ENCODE measurements around the gene PCBP4.
A peak's percentile ranks its signal among the peaks of the same experiment; 100 is the strongest.
"Not testable (repeated sequence)": the region's sequence is repeated elsewhere in the genome, so short reads cannot be mapped to it uniquely, and the experiment has no call there.

PCBP4 gene

GRCh38 chr3:51994530-51994929 lies 27.3 kb upstream of the PCBP4 start:
- TF ChIP-seq CTCF (conservative IDR thresholded peaks at IDR 0.05; ENCODE audit: low read depth, low read length) = no peak
- DNase-seq (ENCODE audit: low read depth) = no peak
- peak overlapping the region; percentile 97 for H3K4me3 ChIP-seq (ENCODE audit: low read depth, low read length)

DNA sequence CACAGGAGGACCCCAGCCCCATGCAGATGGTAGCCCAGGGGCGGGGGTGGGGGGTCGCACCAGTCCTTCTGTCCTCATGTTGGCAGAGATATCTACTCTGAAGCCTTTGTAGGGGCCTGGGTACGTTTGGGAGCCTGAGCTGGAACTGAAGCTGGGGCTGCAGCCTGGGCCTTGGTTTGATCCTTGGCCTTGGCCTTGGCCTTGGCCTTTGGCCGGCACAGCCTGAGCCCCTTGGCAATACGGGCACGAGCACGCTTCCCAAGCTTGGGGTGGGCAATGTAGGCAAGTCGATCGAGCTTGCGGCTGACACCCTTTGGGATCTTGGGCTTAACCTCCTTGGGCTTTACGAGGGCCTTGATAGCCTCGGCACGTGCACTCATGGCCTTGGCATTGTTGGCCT lies 26.4 kb upstream of the PCBP4 start:
- not testable (repeated sequence) for DNase-seq (ENCODE audit: low read depth); H3K4me3 ChIP-seq (ENCODE audit: low read depth, low read length)

DNA sequence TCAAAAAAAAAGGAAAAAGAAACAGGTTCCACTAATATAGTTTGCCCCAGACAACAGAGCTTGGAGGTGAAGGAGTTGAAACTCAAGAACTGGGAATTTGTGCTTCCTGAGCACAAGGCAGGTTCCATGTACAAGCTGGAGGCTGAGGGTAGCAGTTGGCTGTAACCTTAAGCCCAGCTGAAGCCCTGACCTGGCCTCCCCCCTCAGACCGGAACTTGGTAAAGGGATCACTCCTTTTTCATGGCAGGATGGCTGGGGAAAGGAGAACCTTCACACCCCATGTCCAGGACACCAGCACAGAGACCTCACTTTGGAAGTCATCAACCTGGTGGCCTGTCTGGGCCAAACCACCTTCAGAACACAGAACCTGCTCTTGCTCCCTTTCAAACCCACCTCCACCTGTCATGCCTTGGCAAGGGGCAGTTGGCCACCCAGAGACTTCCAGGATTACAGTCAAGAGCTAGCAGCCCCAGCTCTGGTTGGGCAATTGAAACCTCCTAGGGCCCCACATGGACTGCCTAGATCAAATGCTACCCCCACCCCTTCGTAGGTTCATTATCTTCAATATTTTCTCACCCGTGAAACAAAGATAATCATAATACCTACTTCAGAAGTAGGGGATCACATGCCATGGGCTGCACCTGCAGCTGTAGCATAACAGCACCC lies 24.9 kb upstream of the PCBP4 start:
- no peak for TF ChIP-seq CTCF (conservative IDR thresholded peaks at IDR 0.05; ENCODE audit: low read depth, low read length)
- DNase-seq (ENCODE audit: low read depth) = no peak
- H3K4me3 ChIP-seq (ENCODE audit: low read depth, low read length) = no peak overlapping the region

- not testable (repeated sequence) for H3K4me3 ChIP-seq (ENCODE audit: low read depth, low read length); DNase-seq (ENCODE audit: low read depth)
Measured at GRCh38 chr3:51990501-51990971, 23.3 kb upstream of the PCBP4 start.

DNA sequence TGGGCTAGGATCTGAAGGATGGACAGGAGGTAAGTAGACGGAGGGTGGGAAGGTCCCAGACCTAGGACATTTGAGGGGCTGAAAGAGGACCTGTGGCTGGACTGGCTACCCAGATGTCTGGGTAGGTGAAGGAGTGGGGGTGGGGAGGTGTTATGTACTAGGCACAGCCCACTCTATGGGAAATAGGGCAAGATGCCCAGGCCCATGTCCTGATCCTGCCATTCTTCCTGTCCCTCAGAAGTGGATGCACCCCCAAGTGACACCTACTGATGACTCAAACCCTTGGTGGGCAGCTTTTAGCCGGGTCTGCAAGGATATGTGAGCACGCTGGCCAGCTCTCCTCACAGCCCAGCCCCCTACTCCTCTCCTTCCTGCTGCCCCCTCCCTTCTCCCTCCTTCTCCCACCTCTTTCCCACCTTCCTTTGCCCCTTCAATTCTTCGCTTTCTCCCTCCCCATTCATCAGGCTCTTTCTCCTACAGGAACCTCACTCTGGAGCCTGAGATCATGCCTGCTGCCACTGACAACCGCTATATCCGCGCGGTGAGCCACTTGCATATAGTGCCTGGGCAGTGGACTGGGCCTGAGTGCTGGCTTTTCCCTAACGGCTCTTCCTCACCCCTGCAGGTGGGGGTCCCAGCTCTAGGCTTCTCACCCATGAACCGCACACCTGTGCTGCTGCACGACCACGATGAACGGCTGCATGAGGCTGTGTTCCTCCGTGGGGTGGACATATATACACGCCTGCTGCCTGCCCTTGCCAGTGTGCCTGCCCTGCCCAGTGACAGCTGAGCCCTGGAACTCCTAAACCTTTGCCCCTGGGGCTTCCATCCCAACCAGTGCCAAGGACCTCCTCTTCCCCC lies 21.3 kb upstream of the PCBP4 start:
- no peak for TF ChIP-seq CTCF (conservative IDR thresholded peaks at IDR 0.05; ENCODE audit: low read depth, low read length)
- DNase-seq (ENCODE audit: low read depth) = no peak

DNA sequence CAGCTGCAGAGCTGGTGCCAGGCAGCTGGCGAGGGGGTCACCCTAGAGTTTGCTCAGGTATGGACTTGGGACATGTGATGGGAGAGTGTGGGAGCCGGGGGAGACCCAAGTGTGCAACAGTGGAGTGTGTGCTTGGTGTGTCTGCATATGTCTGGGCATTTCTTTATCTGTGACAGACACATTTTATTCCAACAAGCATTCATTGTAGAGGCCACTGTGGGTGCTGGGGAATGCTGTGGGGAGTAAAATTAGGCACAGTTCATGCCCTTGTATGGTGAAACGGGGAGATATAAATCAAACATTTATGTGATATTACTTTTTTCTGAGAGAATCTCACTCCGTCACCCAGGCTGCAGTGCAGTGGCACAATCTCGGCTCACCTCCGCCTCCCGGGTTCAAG lies 20.3 kb upstream of the PCBP4 start:
- no peak for TF ChIP-seq CTCF (conservative IDR thresholded peaks at IDR 0.05; ENCODE audit: low read depth, low read length)
- H3K4me3 ChIP-seq (ENCODE audit: low read depth, low read length) = no peak overlapping the region
- DNase-seq (ENCODE audit: low read depth) = no peak

More for the DNA sequence above, 21.3 kb upstream of the PCBP4 start:
- H3K4me3 ChIP-seq (ENCODE audit: low read depth, low read length) = no peak overlapping the region

GRCh38 chr3:51986010-51986947 lies 19.0 kb upstream of the PCBP4 start:
- no peak overlapping the region for H3K4me3 ChIP-seq (ENCODE audit: low read depth, low read length)
- TF ChIP-seq CTCF (conservative IDR thresholded peaks at IDR 0.05; ENCODE audit: low read depth, low read length) = no peak
- no peak for DNase-seq (ENCODE audit: low read depth)

Data from choroid plexus epithelial cell (primary cell).